H1 (cell line): Measurements from ENCODE around the gene SPC25. TPM values are rescaled to one million over a fixed set of nuclear protein-coding genes. Genes with fewer than 3 reads are reported as not detected.

Experiments
- CTCF ChIA-PET: fragments of 300-600 bp; sonication (Branson Sonifier 250); formaldehyde crosslinking; loops from one replicate; lab custom pipeline; 2021; ENCODE audit not compliant: partially characterized antibody; lab: Charles Lee
- POLR2A ChIA-PET: fragments of 300-600 bp; sonication (Branson Sonifier 250); formaldehyde crosslinking; loops from one replicate; lab custom pipeline; 2021; ENCODE audit warnings: inconsistent platforms; ENCODE audit not compliant: partially characterized antibody; lab: Charles Lee
- DNase-seq, 2 experiments: peaks; one replicate each; pipeline versions ENCODE4 v3.0.0 to v3.0.0-alpha.2; 2010 to 2022; ENCODE audit warnings: low spot score in 2 of 2, low read depth in 1 of 2, mixed read lengths in 1 of 2
- FAIRE-seq: peaks from 2 replicates; lab custom pipeline; 2011; peaks lifted over from hg19 to GRCh38; lab: Jason Lieb, UNC
- H2AFZ ChIP-seq: 2 replicates; pipeline ENCODE4 v1.8.1; 2012; ENCODE audit warnings: low read length, inconsistent platforms
- H2AK5ac ChIP-seq: 2 replicates; pipeline ENCODE4 v1.6.1; 2013; ENCODE audit warnings: low read depth, low read length
- H2BK120ac ChIP-seq: replicated peaks from 2 replicates; pipeline ENCODE3; 2013; ENCODE audit warnings: low read depth, low read length, inconsistent platforms
- H2BK12ac ChIP-seq: 2 replicates; pipeline ENCODE4 v1.6.1; 2013; ENCODE audit warnings: low read depth, low read length
- H2BK15ac ChIP-seq: 2 replicates; pipeline ENCODE4 v1.6.1; 2013; ENCODE audit warnings: low read length
- H2BK20ac ChIP-seq: 2 replicates; pipeline ENCODE4 v1.6.1; 2013; ENCODE audit warnings: low read length
- H2BK5ac ChIP-seq: 2 replicates; pipeline ENCODE4 v1.6.1; 2013; ENCODE audit warnings: low read depth, low read length
- H3K14ac ChIP-seq: 2 replicates; pipeline ENCODE4 v1.6.1; 2013; ENCODE audit warnings: inconsistent platforms; ENCODE audit not compliant: insufficient read length
- H3K18ac ChIP-seq: 2 replicates; pipeline ENCODE4 v1.6.1; 2013; ENCODE audit warnings: low read length; ENCODE audit errors: extremely low read depth
- H3K23ac ChIP-seq: 2 replicates; pipeline ENCODE4 v1.6.1; 2013; ENCODE audit warnings: inconsistent platforms; ENCODE audit not compliant: insufficient read length
- H3K23me2 ChIP-seq: 2 replicates; pipeline ENCODE4 v1.6.1; 2013; ENCODE audit warnings: low read depth, low read length
- H3K27ac ChIP-seq: 2 replicates; pipeline ENCODE4 v1.6.1; 2011; ENCODE audit warnings: low read depth, low read length, inconsistent platforms
- H3K27me3 ChIP-seq, 4 experiments: replicated peaks in 1 of 4; 1 replicate in 1 of 4; 2 replicates in 3 of 4; pipeline versions ENCODE4 v1.6.1 to v1.8.1; 2011 to 2013; ENCODE audit warnings: low read length in 3 of 4, mild to moderate bottlenecking in 3 of 4, inconsistent platforms in 2 of 4, mixed read lengths in 2 of 4, moderate library complexity in 1 of 4; ENCODE audit not compliant: control insufficient read depth in 3 of 4, insufficient read depth in 3 of 4; ENCODE audit errors: extremely low read depth in 1 of 4
- H3K36me3 ChIP-seq, 4 experiments: 2 replicates each; pipeline versions ENCODE4 v1.6.1 to v1.8.1; 2011 to 2013; ENCODE audit warnings: mild to moderate bottlenecking in 4 of 4, low read length in 3 of 4, moderate library complexity in 2 of 4, control low read depth in 1 of 4, inconsistent platforms in 1 of 4; ENCODE audit not compliant: insufficient read depth in 4 of 4, control insufficient read depth in 2 of 4
- H3K4ac ChIP-seq: replicated peaks from 2 replicates; pipeline ENCODE3; 2013; ENCODE audit warnings: low read length, low read depth, mixed read lengths, inconsistent platforms; ENCODE audit not compliant: insufficient read length
- H3K4me1 ChIP-seq, 4 experiments: replicated peaks in 1 of 4; 1 replicate in 1 of 4; 2 replicates in 3 of 4; pipeline versions ENCODE4 v1.6.1 to v1.8.1; 2011 to 2013; ENCODE audit warnings: low read length in 3 of 4, inconsistent platforms in 2 of 4, mixed read lengths in 1 of 4; ENCODE audit not compliant: insufficient read depth in 4 of 4, control insufficient read depth in 3 of 4
- H3K4me2 ChIP-seq, 2 experiments: 2 replicates each; pipeline versions ENCODE4 v1.6.1 to v1.8.1; 2011 to 2013; ENCODE audit warnings: low read depth in 2 of 2, low read length in 2 of 2, control low read depth in 1 of 2, inconsistent platforms in 1 of 2, mild to moderate bottlenecking in 1 of 2; ENCODE audit not compliant: insufficient read depth in 1 of 2
- H3K4me3 ChIP-seq, 4 experiments: fragments of 200-600, 300-600 bp in 1 of 4; sonication (generic), shearing (Covaris generic), sonication (Bioruptor Twin) in 1 of 4; 2 replicates each; pipeline versions ENCODE4 v1.5.1 to v1.8.1; 2011 to 2016; ENCODE audit warnings: low read length in 4 of 4, low read depth in 3 of 4, control low read depth in 2 of 4, inconsistent platforms in 2 of 4, mild to moderate bottlenecking in 2 of 4, mixed read lengths in 1 of 4, moderate library complexity in 1 of 4; ENCODE audit not compliant: insufficient read depth in 2 of 4; ENCODE audit errors: extremely low read depth in 1 of 4
- H3K56ac ChIP-seq: replicated peaks from 2 replicates; pipeline ENCODE3; 2013; ENCODE audit warnings: low read depth, mild to moderate bottlenecking, mixed read lengths, low read length, inconsistent platforms; ENCODE audit not compliant: insufficient read length
- H3K79me1 ChIP-seq: 2 replicates; pipeline ENCODE4 v1.6.1; 2013; ENCODE audit warnings: low read depth, low read length, control low read depth
- H3K79me2 ChIP-seq, 2 experiments: 2 replicates each; pipeline versions ENCODE4 v1.6.1 to v1.8.1; 2012 to 2013; ENCODE audit warnings: low read length in 2 of 2, mild to moderate bottlenecking in 2 of 2, inconsistent platforms in 1 of 2; ENCODE audit not compliant: insufficient read depth in 2 of 2, control insufficient read depth in 1 of 2
- H3K9ac ChIP-seq, 4 experiments: replicated peaks in 1 of 4; 1 replicate in 1 of 4; 2 replicates in 3 of 4; pipeline versions ENCODE4 v1.6.1 to v1.8.1; 2011 to 2013; ENCODE audit warnings: low read depth in 3 of 4, low read length in 3 of 4, control low read depth in 2 of 4, mild to moderate bottlenecking in 2 of 4, moderate library complexity in 2 of 4, inconsistent platforms in 1 of 4; ENCODE audit errors: extremely low read depth in 1 of 4
- H3K9me3 ChIP-seq, 2 experiments: 2 replicates each; pipeline versions ENCODE4 v1.6.1 to v1.8.1; 2012 to 2013; ENCODE audit warnings: mild to moderate bottlenecking in 2 of 2, moderate library complexity in 2 of 2, control low read depth in 1 of 2, inconsistent platforms in 1 of 2, low read depth in 1 of 2, low read length in 1 of 2, mixed read lengths in 1 of 2; ENCODE audit not compliant: insufficient read depth in 2 of 2
- H4K20me1 ChIP-seq, 2 experiments: replicated peaks in 1 of 2; 2 replicates each; pipeline versions ENCODE3 to v1.8.1; 2011 to 2013; ENCODE audit warnings: inconsistent platforms in 2 of 2, low read length in 2 of 2, mild to moderate bottlenecking in 1 of 2; ENCODE audit not compliant: insufficient read depth in 2 of 2, control insufficient read depth in 1 of 2
- H4K5ac ChIP-seq: 2 replicates; pipeline ENCODE4 v1.6.1; 2013; ENCODE audit warnings: low read length, low read depth, mixed read lengths, inconsistent platforms; ENCODE audit not compliant: insufficient read length
- H4K8ac ChIP-seq: 2 replicates; pipeline ENCODE4 v1.8.0; 2013; ENCODE audit warnings: mild to moderate bottlenecking, moderate library complexity, low read length, inconsistent platforms; ENCODE audit not compliant: insufficient read depth; ENCODE audit errors: extremely low read depth
- H4K91ac ChIP-seq: replicated peaks from 2 replicates; pipeline ENCODE3; 2013; ENCODE audit warnings: low read length, mixed read lengths, inconsistent platforms; ENCODE audit not compliant: insufficient read length
- CREB1 ChIP-seq: IDR thresholded peaks from 2 replicates; pipeline ENCODE4 v1.6.1; 2012; ENCODE audit warnings: inconsistent platforms
- HDAC2 ChIP-seq, 2 experiments: fragments of 300-600 bp in 1 of 2; sonication (generic) in 1 of 2; IDR thresholded peaks; 2 replicates each; pipeline ENCODE4 v1.6.1; 2011 to 2012; ENCODE audit warnings: low read depth in 2 of 2, low read length in 2 of 2, mild to moderate bottlenecking in 2 of 2, moderate library complexity in 2 of 2, borderline replicate concordance in 1 of 2, inconsistent platforms in 1 of 2
- MAFK ChIP-seq: IDR thresholded peaks from 2 replicates; pipeline ENCODE4 v1.6.1; 2012; ENCODE audit warnings: low read depth, mild to moderate bottlenecking, improper control_type of control experiment, low read length
- RXRA ChIP-seq: IDR thresholded peaks from 2 replicates; pipeline ENCODE4 v1.6.1; 2011; ENCODE audit warnings: low read depth, mild to moderate bottlenecking, low read length, moderate library complexity; ENCODE audit not compliant: insufficient read depth
- SAP30 ChIP-seq: fragments of 300-600 bp; sonication (generic); IDR thresholded peaks from 2 replicates; pipeline ENCODE4 v1.7.1; 2012; ENCODE audit warnings: low read length, moderate library complexity, mild to moderate bottlenecking, inconsistent platforms; ENCODE audit not compliant: insufficient read depth, insufficient replicate concordance
- WGBS, 2 experiments: shearing (Covaris generic) in 1 of 2; methylation state at CpG; one replicate each; pipeline versions ENCODE4 v1.1.6 to v1.1.7; 2013 to 2015; ENCODE audit warnings: low lambda C conversion rate in 2 of 2, mixed read lengths in 2 of 2, inconsistent platforms in 1 of 2, low coverage in 1 of 2, missing lambda C conversion rate in 1 of 2; ENCODE audit not compliant: insufficient replicate concordance in 2 of 2, insufficient coverage in 1 of 2, insufficient read length in 1 of 2; ENCODE audit errors: extremely low coverage in 1 of 2, missing lambda C conversion rate in 1 of 2; 5-methylcytosine and 5-hydroxymethylcytosine counted together
- polyA plus RNA-seq, 7 experiments: library from polyadenylated mRNA; depleted of rRNA in 3 of 7; stranded (reverse) in 5 of 7; unstranded in 2 of 7; fragments of >200 nt in 5 of 7; fragments of 200-250 nt in 2 of 7; gene quantifications; 1 replicate in 5 of 7; 2 replicates in 1 of 7; 4 replicates in 1 of 7; pipeline versions ENCODE4 v1.2.1 to v1.2.3, GENCODE V29; 2011 to 2013; ENCODE audit warnings: missing spikeins in 2 of 7, mixed read lengths in 2 of 7
- total RNA-seq: library from RNA; stranded (reverse); fragmentation: NEBNext Ultra II Directional; extraction: Animal tissue kit (Norgen Biotek cat#: 25700); gene quantifications from 2 replicates; pipeline ENCODE4 v1.2.1, GENCODE V29; 2021

The SPC25 gene
- total and polyA plus RNA-seq, 2 of the 8 experiments (the other 6 are each of a cell fraction or from before 2014, with no cell fraction given) = 21.0 to 34.7 TPM

GRCh38 chr2:168884975-168885374 is 5.3 kb downstream of the SPC25 start:
- H2BK120ac ChIP-seq = no peak overlapping the region
- H4K8ac ChIP-seq = no peak overlapping the region
- H2AFZ ChIP-seq = no peak overlapping the region
- no peak overlapping the region for H2AK5ac ChIP-seq
- no peak for TF ChIP-seq CREB1
- no peak for TF ChIP-seq RXRA
- no peak for TF ChIP-seq HDAC2 (IDR thresholded peaks at IDR 0.05; ENCODE audit: borderline replicate concordance in 1 of 2, low read depth in 2 of 2, low read length in 2 of 2)
- no peak for TF ChIP-seq MAFK
- TF ChIP-seq SAP30 = no peak
- H3K56ac ChIP-seq = no peak overlapping the region
- ChIA-PET POLR2A (no interaction called here), CTCF (interaction anchor here (1.1 kb wide), 1 partner anchor 35 kb away, joined by 5 read pairs; no protein-coding TSS in a partner anchor)
- no peak overlapping the region for H4K5ac ChIP-seq
- DNase-seq (no peak), FAIRE-seq (no peak)
- H3K23me2 ChIP-seq = peaks cover 7% of the 10 kb centered on the region
- peaks cover 0 to 9% (median 3%) of the 10 kb centered on the region in 4 experiments; a peak in 4 of 8 replicates for H3K36me3 ChIP-seq
- no peak overlapping the region for H2BK5ac ChIP-seq
- peaks cover 0 to 9% of the 10 kb centered on the region in 2 experiments; a peak in 2 of 4 replicates for H3K79me2 ChIP-seq
- no peak overlapping the region for H4K91ac ChIP-seq
- H2BK20ac ChIP-seq = no peak overlapping the region
- no peak overlapping the region for H3K9ac ChIP-seq
- no peak overlapping the region for H3K23ac ChIP-seq
- no peak overlapping the region for H3K14ac ChIP-seq
- no peak overlapping the region for H3K4ac ChIP-seq
- H2BK15ac ChIP-seq = no peak overlapping the region
- H2BK12ac ChIP-seq = no peak overlapping the region
- no peak overlapping the region for H3K27ac ChIP-seq
- no peak overlapping the region for H3K4me3 ChIP-seq
- H3K4me2 ChIP-seq = no peak overlapping the region
- no peaks in the 10 kb centered on the region; a peak in 2 of 7 replicates for H3K4me1 ChIP-seq
- WGBS, 2 experiments = 96% methylated on average over 1 of the region's 1 CpG; no CpG with 5 or more reads in 1 of the 2 experiments
- no peaks in the 10 kb centered on the region for H4K20me1 ChIP-seq
- no peaks in the 10 kb centered on the region for H3K9me3 ChIP-seq
- H3K18ac ChIP-seq = no peak overlapping the region
- H3K27me3 ChIP-seq = no peaks in the 10 kb centered on the region
- H3K79me1 ChIP-seq = no peaks in the 10 kb centered on the region; the same call in 1 of the 2 replicates
